ENCODE measurements around the gene DOK7. TPM values are rescaled to one million over a fixed set of nuclear protein-coding genes. Genes with fewer than 3 reads are reported as not detected.

DOK7 gene
- total RNA-seq, 1 experiment from 2014 or later = 7.6 TPM

GRCh38 chr4:3439391-3439790 lies 23.7 kb upstream of the DOK7 start:
- no peaks in the 10 kb centered on the region for H3K9me3 ChIP-seq (ENCODE audit: insufficient read depth, low read depth)
- no peak overlapping the region for H3K27ac ChIP-seq
- no peak overlapping the region for H3K4me2 ChIP-seq
- no peak overlapping the region for H3K4me3 ChIP-seq
- H3K9me2 ChIP-seq (ENCODE audit: insufficient read depth) = no peaks in the 10 kb centered on the region
- ChIA-PET CTCF (no interaction called here), POLR2A (ENCODE audit: unreplicated experiment) (no interaction called here)
- no peaks in the 10 kb centered on the region for H3F3A ChIP-seq (ENCODE audit: insufficient read depth, low read depth)
- BruUV-seq (replicated peaks) = no TSS peak
- TF ChIP-seq CTCF (conservative IDR thresholded peaks at IDR 0.05) = no peak
- H3K79me2 ChIP-seq (ENCODE audit: low read depth) = no peaks in the 10 kb centered on the region
- intact Hi-C loops (cut with micrococcal nuclease; ENCODE audit: unreplicated experiment) = no loop called here
- H4K20me1 ChIP-seq (ENCODE audit: insufficient read depth) = no peaks in the 10 kb centered on the region
- DNase-seq = no peak
- no peak overlapping the region for H2AFZ ChIP-seq
- no peaks in the 10 kb centered on the region for H3K27me3 ChIP-seq (ENCODE audit: insufficient read depth, low read depth)
- peaks cover 10% of the 10 kb centered on the region; the same call in 1 of the 2 replicates for H3K4me1 ChIP-seq (replicated peaks; ENCODE audit: insufficient read depth)
- H3K36me3 ChIP-seq (ENCODE audit: low read depth) = no peaks in the 10 kb centered on the region

- Histone ChIP-seq H3F3A (ENCODE audit: insufficient read depth, low read depth) (no peaks in the 10 kb centered on the region), H2AFZ (no peak overlapping the region), H3K4me3 (no peak overlapping the region), H3K79me2 (ENCODE audit: low read depth) (no peaks in the 10 kb centered on the region), H3K36me3 (ENCODE audit: low read depth) (no peaks in the 10 kb centered on the region), H3K27me3 (ENCODE audit: insufficient read depth, low read depth) (no peaks in the 10 kb centered on the region), H3K27ac (no peak overlapping the region), H3K9me2 (ENCODE audit: insufficient read depth) (no peaks in the 10 kb centered on the region), H3K4me2 (no peak overlapping the region), H3K9me3 (ENCODE audit: insufficient read depth, low read depth) (no peaks in the 10 kb centered on the region), H4K20me1 (ENCODE audit: insufficient read depth) (no peaks in the 10 kb centered on the region), H3K4me1 (replicated peaks; ENCODE audit: insufficient read depth) (peaks cover 10% of the 10 kb centered on the region; the same call in 1 of the 2 replicates)
- TF ChIP-seq CTCF (conservative IDR thresholded peaks at IDR 0.05) (no peak), EZH2 (IDR thresholded peaks at IDR 0.05; ENCODE audit: low read depth) (no peak)
- intact Hi-C loops (cut with micrococcal nuclease; ENCODE audit: unreplicated experiment) = loop anchor here (5.0 kb wide), 1 partner anchor 53 kb away; no protein-coding TSS in a partner anchor
- DNase-seq = peak in 1 of 2 experiments; percentile 50
- CTCF ChIA-PET = no interaction called here
- BruUV-seq (replicated peaks) = no TSS peak
- POLR2A ChIA-PET (ENCODE audit: unreplicated experiment) = interaction anchor here (0.5 kb wide), 1 partner anchor 10 kb away, joined by 3 read pairs; no protein-coding TSS in a partner anchor
These were observed 23.1 kb upstream of the DOK7 start for GRCh38 chr4:3440011-3440410.

GRCh38 chr4:3440979-3441500 lies 22.1 kb upstream of the DOK7 start:
- intact Hi-C loops (cut with micrococcal nuclease; ENCODE audit: unreplicated experiment) = loop anchor here (5.0 kb wide), 1 partner anchor 54 kb away; no protein-coding TSS in a partner anchor
- no peak overlapping the region for H3K27ac ChIP-seq
- no peak overlapping the region for H3K4me3 ChIP-seq
- no peaks in the 10 kb centered on the region for H3K9me3 ChIP-seq (ENCODE audit: insufficient read depth, low read depth)
- H2AFZ ChIP-seq = no peak overlapping the region
- no TSS peak for BruUV-seq (replicated peaks)
- H3K4me1 ChIP-seq (replicated peaks; ENCODE audit: insufficient read depth) = peaks cover 10% of the 10 kb centered on the region; the same call in 1 of the 2 replicates
- no peaks in the 10 kb centered on the region for H3K27me3 ChIP-seq (ENCODE audit: insufficient read depth, low read depth)
- H3F3A ChIP-seq (ENCODE audit: insufficient read depth, low read depth) = no peaks in the 10 kb centered on the region
- ChIA-PET CTCF (interaction anchor here (0.6 kb wide), 1 partner anchor 34 kb away, joined by 9 read pairs; no protein-coding TSS in a partner anchor), POLR2A (ENCODE audit: unreplicated experiment) (no interaction called here)
- no peak overlapping the region for H3K4me2 ChIP-seq
- H3K36me3 ChIP-seq (ENCODE audit: low read depth) = no peaks in the 10 kb centered on the region
- H3K79me2 ChIP-seq (ENCODE audit: low read depth) = no peaks in the 10 kb centered on the region
- TF ChIP-seq CTCF (conservative IDR thresholded peaks at IDR 0.05) = no peak
- no peak for TF ChIP-seq EZH2 (IDR thresholded peaks at IDR 0.05; ENCODE audit: low read depth)
- H4K20me1 ChIP-seq (ENCODE audit: insufficient read depth) = no peaks in the 10 kb centered on the region
- no peaks in the 10 kb centered on the region for H3K9me2 ChIP-seq (ENCODE audit: insufficient read depth)
- DNase-seq = no peak

Measured in PC-9 (cell line).